Measurements from ENCODE around the gene ADGRL1. TPM values are rescaled to one million over a fixed set of nuclear protein-coding genes. Genes with fewer than 3 reads are reported as not detected.
"Not testable (repeated sequence)": the region's sequence is repeated elsewhere in the genome, so short reads cannot be mapped to it uniquely, and the experiment has no call there.

The ADGRL1 gene
- total RNA-seq, 1 donor from 2014 or later: 14.3 TPM

- H3K4me3 Mint-ChIP-seq: peak overlapping the region; percentile 85
- H3K36me3 Mint-ChIP-seq (ENCODE audit: low read depth); H3K9me3 Mint-ChIP-seq; intact Hi-C loops (cut with micrococcal nuclease): not testable (repeated sequence)
- H3K4me1 Mint-ChIP-seq: peaks cover 22% of the 10 kb centered on the region
- H3K27me3 Mint-ChIP-seq: peaks cover 55% of the 10 kb centered on the region
- DNase-seq: peak; percentile 94
- peak overlapping the region; percentile 75 for H3K27ac Mint-ChIP-seq
Measured at GRCh38 chr19:14206737-14207726, 1.1 kb upstream of the ADGRL1 start.

- H3K27ac Mint-ChIP-seq; intact Hi-C loops (cut with micrococcal nuclease); H3K4me3 Mint-ChIP-seq; H3K9me3 Mint-ChIP-seq; H3K36me3 Mint-ChIP-seq (ENCODE audit: low read depth): not testable (repeated sequence)
- Mint-ChIP-seq H3K4me1 (peaks cover 22% of the 10 kb centered on the region), H3K27me3 (peaks cover 57% of the 10 kb centered on the region)
- peak; percentile 73 for DNase-seq
Measured at GRCh38 chr19:14206308-14206707, 339 bp upstream of the ADGRL1 start.

DNA sequence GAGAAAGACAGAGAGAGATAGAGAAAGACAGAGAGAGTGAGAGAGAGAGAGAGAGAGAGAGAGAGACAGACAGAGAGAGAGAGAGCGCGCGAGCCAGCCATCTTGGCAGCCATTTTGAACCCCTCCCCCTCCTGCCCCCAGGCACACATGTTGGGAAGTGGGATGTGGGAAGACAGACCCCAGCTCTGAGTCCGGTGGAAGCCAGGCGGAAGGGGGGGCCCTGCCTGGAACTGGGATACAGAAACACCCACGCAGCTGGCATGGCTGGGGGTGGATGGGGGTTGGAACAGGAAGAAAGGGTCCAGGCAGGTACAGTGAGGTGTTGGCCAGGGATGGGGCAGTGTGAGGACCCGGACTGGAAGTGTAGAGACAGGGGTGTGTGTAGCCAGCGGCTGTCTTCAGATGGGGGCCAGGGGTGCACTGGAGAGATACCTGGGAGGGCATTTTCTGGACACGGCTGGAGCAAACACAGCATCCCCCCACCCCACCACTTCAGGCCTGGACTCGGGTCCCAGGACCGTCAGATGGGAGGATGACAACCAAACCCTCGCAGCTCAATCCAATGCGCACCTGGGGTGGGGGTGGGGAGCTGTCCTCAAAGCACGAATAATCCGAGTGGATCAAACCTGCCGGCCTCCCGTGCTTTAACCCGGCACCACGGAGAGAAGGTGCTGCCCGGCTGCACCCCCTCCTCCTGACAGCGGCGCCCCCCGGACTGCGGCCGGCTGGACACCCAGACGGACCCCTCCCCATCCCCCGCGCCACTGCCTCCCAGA, 1.1 kb downstream of the ADGRL1 start:
- H3K4me3 Mint-ChIP-seq: peak overlapping the region; percentile 75
- H3K9me3 Mint-ChIP-seq; intact Hi-C loops (cut with micrococcal nuclease); H3K36me3 Mint-ChIP-seq (ENCODE audit: low read depth); DNase-seq: not testable (repeated sequence)
- peaks cover 48% of the 10 kb centered on the region for H3K27me3 Mint-ChIP-seq
- peak overlapping the region; percentile 66 for H3K27ac Mint-ChIP-seq
- H3K4me1 Mint-ChIP-seq: peaks cover 26% of the 10 kb centered on the region

- peak overlapping the region; percentile 66 for H3K27ac Mint-ChIP-seq
- H3K36me3 Mint-ChIP-seq (ENCODE audit: low read depth); H3K9me3 Mint-ChIP-seq; DNase-seq; intact Hi-C loops (cut with micrococcal nuclease): not testable (repeated sequence)
- H3K27me3 Mint-ChIP-seq: peaks cover 44% of the 10 kb centered on the region
- peak overlapping the region; percentile 75 for H3K4me3 Mint-ChIP-seq
- peaks cover 23% of the 10 kb centered on the region for H3K4me1 Mint-ChIP-seq
Measured at GRCh38 chr19:14204219-14204618, 1.8 kb downstream of the ADGRL1 start.

- H3K36me3 Mint-ChIP-seq (ENCODE audit: low read depth); H3K27ac Mint-ChIP-seq; DNase-seq; H3K9me3 Mint-ChIP-seq; intact Hi-C loops (cut with micrococcal nuclease): not testable (repeated sequence)
- Mint-ChIP-seq H3K4me1 (peaks cover 23% of the 10 kb centered on the region), H3K27me3 (peaks cover 40% of the 10 kb centered on the region), H3K4me3 (peak overlapping the region; percentile 75)
Measured at GRCh38 chr19:14203788-14204187, 2.2 kb downstream of the ADGRL1 start.

DNA sequence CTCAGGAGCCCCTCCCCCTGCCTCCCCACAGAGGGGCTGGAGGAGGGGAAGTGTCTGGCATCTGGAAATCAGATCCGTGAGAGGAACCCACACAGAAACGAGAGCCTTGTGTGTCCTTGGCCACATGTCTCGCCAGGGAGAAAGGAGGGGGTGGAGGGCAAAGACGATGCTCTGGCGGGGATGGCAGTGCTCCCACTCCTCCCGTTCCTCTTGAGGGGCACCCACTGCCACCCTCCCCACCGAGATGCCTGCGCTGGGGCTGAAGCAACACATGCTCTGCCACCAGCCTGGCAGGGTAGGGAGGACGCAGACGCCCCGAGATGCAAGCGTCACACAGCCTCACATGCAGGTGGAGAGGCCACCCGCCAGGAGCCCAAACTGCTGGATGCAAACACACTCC, 2.8 kb downstream of the ADGRL1 start:
- H3K27ac Mint-ChIP-seq: no peak overlapping the region
- H3K4me1 Mint-ChIP-seq: peaks cover 23% of the 10 kb centered on the region
- intact Hi-C loops (cut with micrococcal nuclease): no loop called here
- peaks cover 34% of the 10 kb centered on the region for H3K27me3 Mint-ChIP-seq
- no peak overlapping the region for H3K4me3 Mint-ChIP-seq
- no peak for DNase-seq
- no peaks in the 10 kb centered on the region for H3K9me3 Mint-ChIP-seq
- peaks cover 5% of the 10 kb centered on the region for H3K36me3 Mint-ChIP-seq (ENCODE audit: low read depth)

- H3K27ac Mint-ChIP-seq; H3K36me3 Mint-ChIP-seq (ENCODE audit: low read depth); H3K9me3 Mint-ChIP-seq; intact Hi-C loops (cut with micrococcal nuclease); H3K4me3 Mint-ChIP-seq; DNase-seq: not testable (repeated sequence)
- Mint-ChIP-seq H3K4me1 (peaks cover 19% of the 10 kb centered on the region), H3K27me3 (peaks cover 21% of the 10 kb centered on the region)
Measured at GRCh38 chr19:14201481-14201880, 4.5 kb downstream of the ADGRL1 start.

DNA sequence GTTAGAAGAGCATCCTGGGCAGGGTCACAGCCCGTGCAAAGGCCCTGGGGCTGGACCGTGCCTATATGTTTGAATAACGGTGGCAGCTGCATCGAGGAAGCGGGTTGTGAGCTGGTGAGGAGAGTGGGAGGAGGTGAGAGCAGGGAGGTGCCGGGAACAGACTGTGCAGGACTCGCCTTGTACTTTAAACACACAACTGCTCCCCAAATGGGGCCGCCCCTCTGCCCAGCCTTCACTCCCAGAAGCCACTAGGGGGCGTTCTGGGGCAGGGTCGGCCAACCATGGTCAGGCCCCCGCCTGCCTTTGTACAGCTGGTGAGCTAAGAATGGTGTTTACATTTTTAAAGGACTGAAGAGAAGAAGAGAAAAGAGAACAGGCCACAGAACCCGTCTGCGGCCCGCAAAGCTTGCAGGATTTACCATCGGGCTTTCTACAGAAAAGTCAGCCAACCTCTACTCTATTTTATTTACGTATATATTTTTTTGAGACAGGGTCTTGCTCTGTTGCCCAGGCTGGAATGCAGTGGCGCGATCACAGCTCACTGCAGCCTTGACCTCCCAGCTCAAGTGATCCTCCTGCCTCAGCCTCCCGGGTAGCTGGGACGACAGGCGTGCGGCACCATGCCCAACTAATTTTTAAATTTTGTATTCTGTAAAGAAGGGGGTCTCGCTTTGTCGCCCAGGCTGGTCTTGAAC, 5.7 kb downstream of the ADGRL1 start:
- H3K36me3 Mint-ChIP-seq (ENCODE audit: low read depth); H3K9me3 Mint-ChIP-seq; intact Hi-C loops (cut with micrococcal nuclease); H3K4me3 Mint-ChIP-seq; H3K27ac Mint-ChIP-seq: not testable (repeated sequence)
- DNase-seq: peak; percentile 86
- Mint-ChIP-seq H3K27me3 (peaks cover 20% of the 10 kb centered on the region), H3K4me1 (peaks cover 24% of the 10 kb centered on the region)

DNA sequence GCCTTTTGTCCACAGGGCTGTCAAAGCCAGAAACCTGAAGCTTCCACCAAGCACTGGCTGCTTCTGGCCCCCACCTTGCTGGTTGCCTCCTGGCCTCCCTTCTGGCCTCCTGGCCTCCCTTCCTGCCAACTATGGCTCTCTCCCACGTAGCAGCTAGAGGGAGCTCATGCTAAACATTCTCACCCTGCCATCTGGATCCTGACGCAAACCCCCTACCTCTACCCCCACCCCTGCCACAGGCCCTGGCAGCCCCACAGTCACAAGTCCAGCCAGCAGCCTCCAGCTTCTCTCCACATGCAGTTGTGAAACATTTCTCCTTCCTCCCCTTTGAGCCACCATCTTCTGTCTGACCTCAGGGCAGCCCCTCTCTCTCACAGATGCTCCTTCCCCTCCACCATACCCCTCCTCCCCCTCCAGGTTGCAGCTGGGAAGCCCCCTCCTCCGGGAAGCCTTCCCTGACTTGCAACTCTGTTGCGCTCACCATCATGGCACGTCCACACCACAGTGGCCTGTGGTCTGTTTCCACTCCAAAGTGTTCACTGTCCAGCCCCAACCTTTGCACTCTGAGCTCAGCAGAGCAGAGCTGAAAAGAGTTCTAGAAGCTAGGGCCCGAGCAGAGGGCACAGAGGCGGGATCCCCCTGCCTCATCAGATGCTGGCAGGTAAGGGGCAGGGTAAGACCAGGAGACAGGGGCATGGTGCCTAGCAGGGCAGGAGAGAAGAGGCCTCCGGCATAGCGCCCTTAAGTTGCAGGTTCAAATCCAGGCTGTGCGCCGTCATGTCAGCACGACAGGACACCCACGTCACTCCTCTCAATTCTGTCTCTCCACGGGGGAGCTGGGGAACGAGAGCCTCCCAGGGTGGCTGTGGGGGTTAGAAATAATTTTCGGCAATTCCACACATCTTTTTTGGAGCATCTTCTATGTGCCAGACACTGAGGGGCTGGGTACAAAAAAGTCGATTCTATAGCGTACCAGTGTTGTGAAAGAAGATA, 7.3 kb downstream of the ADGRL1 start:
- H3K4me1 Mint-ChIP-seq: peaks cover 17% of the 10 kb centered on the region
- H3K27me3 Mint-ChIP-seq: peaks cover 6% of the 10 kb centered on the region
- H3K36me3 Mint-ChIP-seq (ENCODE audit: low read depth): no peaks in the 10 kb centered on the region
- no peaks in the 10 kb centered on the region for H3K9me3 Mint-ChIP-seq
- DNase-seq: no peak
- intact Hi-C loops (cut with micrococcal nuclease): no loop called here
- H3K27ac Mint-ChIP-seq: no peak overlapping the region
- no peak overlapping the region for H3K4me3 Mint-ChIP-seq

DNA sequence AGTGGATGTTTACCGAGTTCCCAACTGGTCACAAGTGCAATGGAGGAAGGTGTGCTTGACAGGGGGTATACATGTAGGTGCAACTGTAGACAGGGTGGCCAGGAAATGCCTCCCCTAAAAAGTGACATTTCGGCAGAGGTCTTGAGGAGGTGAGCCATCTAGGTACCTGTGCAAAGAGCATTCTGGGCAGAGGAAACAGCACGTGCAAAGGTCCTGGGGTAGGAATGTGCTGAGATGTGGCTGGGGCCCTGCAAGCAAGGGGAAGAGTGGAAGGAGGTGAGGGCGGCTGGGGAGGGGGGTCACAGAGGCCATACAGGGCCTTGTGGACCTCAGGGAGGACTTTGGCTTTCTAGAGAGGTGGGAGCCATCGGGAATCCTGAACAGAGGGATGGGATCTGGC, 8.1 kb downstream of the ADGRL1 start:
- DNase-seq: no peak
- intact Hi-C loops (cut with micrococcal nuclease): no loop called here
- H3K36me3 Mint-ChIP-seq (ENCODE audit: low read depth): no peaks in the 10 kb centered on the region
- H3K27me3 Mint-ChIP-seq: peaks cover 4% of the 10 kb centered on the region
- no peak overlapping the region for H3K4me3 Mint-ChIP-seq
- peaks cover 13% of the 10 kb centered on the region for H3K4me1 Mint-ChIP-seq
- no peak overlapping the region for H3K27ac Mint-ChIP-seq
- H3K9me3 Mint-ChIP-seq: no peaks in the 10 kb centered on the region

DNA sequence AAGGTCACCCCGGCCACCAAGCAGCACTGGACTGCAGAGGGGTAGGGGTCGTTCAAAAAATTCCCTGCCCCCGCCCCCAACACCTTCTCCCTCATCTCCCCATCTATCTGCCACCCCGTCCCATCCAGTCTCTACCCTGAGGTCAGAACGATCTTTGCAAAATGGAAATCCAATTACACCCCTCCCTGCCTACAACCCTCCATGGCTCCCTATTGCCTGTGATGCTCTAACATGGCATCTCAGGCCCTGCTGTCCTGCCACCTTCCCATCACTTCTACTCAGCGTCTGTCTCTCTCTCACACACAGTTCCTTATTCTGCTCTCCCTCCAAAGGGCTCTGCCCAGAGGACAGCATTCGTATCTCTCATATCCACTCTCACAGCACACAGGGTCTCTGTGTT, 8.7 kb downstream of the ADGRL1 start:
- H3K27me3 Mint-ChIP-seq; H3K4me3 Mint-ChIP-seq; H3K27ac Mint-ChIP-seq; DNase-seq; intact Hi-C loops (cut with micrococcal nuclease); H3K9me3 Mint-ChIP-seq; H3K36me3 Mint-ChIP-seq (ENCODE audit: low read depth): not testable (repeated sequence)
- H3K4me1 Mint-ChIP-seq: peaks cover 12% of the 10 kb centered on the region

GRCh38 chr19:14196105-14196504, 9.9 kb downstream of the ADGRL1 start:
- H3K27ac Mint-ChIP-seq: peak overlapping the region; percentile 36
- not testable (repeated sequence) for H3K9me3 Mint-ChIP-seq; H3K27me3 Mint-ChIP-seq; H3K36me3 Mint-ChIP-seq (ENCODE audit: low read depth)
- intact Hi-C loops (cut with micrococcal nuclease): loop anchor here (1.0 kb wide), 1 partner anchor 152 kb away; no protein-coding TSS in a partner anchor
- peak; percentile 93 for DNase-seq
- H3K4me1 Mint-ChIP-seq: peaks cover 14% of the 10 kb centered on the region
- peak overlapping the region; percentile 43 for H3K4me3 Mint-ChIP-seq

- H3K27ac Mint-ChIP-seq; intact Hi-C loops (cut with micrococcal nuclease); H3K36me3 Mint-ChIP-seq (ENCODE audit: low read depth); H3K9me3 Mint-ChIP-seq; H3K4me3 Mint-ChIP-seq; H3K27me3 Mint-ChIP-seq; DNase-seq: not testable (repeated sequence)
- peaks cover 19% of the 10 kb centered on the region for H3K4me1 Mint-ChIP-seq
Measured at GRCh38 chr19:14195216-14195615, 10.8 kb downstream of the ADGRL1 start.

Measured in activated CD4-positive, alpha-beta T cell treated with anti-CD3 and anti-CD28 coated beads, Interleukin-2, amount 10 ng/mL, durations not matched to agents 24 days and 14 days (primary cell).